OCI-LY1 (cell line): ENCODE results near the gene TBP.

Source experiments
- EZH2 ChIP-seq: fragments of 200-600 bp; sonication (generic), shearing (Covaris generic); IDR thresholded peaks from 2 replicates; pipeline ENCODE4 v1.8.0; 2017; ENCODE audit warnings: borderline replicate concordance, mixed run types, mild to moderate bottlenecking, antibody characterized with exemption, low read length, moderate library complexity, mixed read lengths
- TF ChIP-seq, protein P1 (sequence below): fragments of 200-600 bp; sonication (generic), shearing (Covaris generic); IDR thresholded peaks from 2 replicates; pipeline ENCODE4 v1.5.1; 2017; ENCODE audit warnings: mild to moderate bottlenecking, antibody characterized with exemption, low read length, moderate library complexity, mixed read lengths

DNA sequence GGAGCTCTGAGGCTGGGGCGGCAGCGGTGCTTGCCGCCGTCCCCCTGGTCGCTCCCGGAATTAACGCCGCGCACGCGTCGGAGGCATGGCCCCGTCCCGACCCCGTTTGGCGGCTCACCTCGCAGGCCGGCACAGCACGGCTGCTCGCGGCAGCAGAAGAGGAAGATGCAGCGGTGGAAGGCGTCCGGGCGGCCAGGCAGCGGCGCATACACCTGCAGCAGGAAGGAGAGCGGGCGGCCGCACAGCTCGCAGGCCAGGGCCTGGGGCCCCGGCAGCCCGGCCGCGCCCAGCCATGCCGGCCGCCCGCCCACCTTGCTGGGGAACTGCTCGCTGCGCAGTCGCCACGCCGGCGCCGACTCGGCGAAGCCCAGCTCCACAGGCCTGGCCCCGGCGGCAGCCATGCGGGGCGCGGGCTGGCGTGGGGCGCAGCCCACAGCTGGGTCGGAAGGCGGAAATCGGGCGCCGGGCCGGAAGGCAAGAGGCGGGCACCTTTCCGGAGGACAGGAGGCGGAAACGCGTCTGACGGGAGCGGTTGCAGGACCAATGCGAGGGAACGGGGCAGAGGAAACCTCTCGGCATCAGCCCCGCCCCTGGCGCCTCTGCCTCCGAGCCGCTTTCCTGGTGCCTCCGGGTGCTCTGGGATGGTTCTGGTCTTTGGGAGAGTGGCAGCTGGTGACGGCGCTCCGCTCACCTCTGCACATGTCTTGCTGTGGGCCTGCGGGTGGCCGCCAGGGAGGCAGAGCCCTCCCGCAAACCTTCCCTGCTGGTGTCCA is 30.2 kb downstream of the TBP start, which contains the start of gene PDCD2:
- TF ChIP-seq, protein P1, sequence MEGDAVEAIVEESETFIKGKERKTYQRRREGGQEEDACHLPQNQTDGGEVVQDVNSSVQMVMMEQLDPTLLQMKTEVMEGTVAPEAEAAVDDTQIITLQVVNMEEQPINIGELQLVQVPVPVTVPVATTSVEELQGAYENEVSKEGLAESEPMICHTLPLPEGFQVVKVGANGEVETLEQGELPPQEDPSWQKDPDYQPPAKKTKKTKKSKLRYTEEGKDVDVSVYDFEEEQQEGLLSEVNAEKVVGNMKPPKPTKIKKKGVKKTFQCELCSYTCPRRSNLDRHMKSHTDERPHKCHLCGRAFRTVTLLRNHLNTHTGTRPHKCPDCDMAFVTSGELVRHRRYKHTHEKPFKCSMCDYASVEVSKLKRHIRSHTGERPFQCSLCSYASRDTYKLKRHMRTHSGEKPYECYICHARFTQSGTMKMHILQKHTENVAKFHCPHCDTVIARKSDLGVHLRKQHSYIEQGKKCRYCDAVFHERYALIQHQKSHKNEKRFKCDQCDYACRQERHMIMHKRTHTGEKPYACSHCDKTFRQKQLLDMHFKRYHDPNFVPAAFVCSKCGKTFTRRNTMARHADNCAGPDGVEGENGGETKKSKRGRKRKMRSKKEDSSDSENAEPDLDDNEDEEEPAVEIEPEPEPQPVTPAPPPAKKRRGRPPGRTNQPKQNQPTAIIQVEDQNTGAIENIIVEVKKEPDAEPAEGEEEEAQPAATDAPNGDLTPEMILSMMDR, result no peak
- no peak for TF ChIP-seq EZH2
